CD4-positive, alpha-beta T cell treated with Interleukin-4 for 4 hours (primary cell): ENCODE results near the gene ITPKB.
A peak's percentile ranks its signal among the peaks of the same experiment; 100 is the strongest.
"Not testable (repeated sequence)": the region's sequence is repeated elsewhere in the genome, so short reads cannot be mapped to it uniquely, and the experiment has no call there.

Experiments
- DNase-seq: peaks from one replicate; pipeline ENCODE4 v3.0.0-alpha.2; 2020

Gene ITPKB

GRCh38 chr1:226634166-226634588 is 104.9 kb downstream of the ITPKB start:
- DNase-seq, result peak; percentile 72

GRCh38 chr1:226633541-226634165 is 105.4 kb downstream of the ITPKB start:
- DNase-seq, result no peak

GRCh38 chr1:226632922-226633351 is 106.1 kb downstream of the ITPKB start:
- DNase-seq, result no peak

GRCh38 chr1:226632169-226632879 is 106.8 kb downstream of the ITPKB start:
- no peak for DNase-seq

- DNase-seq, result no peak
These were observed 107.7 kb downstream of the ITPKB start for GRCh38 chr1:226631229-226632000.

GRCh38 chr1:226630592-226630991 is 108.5 kb downstream of the ITPKB start:
- no peak for DNase-seq

- DNase-seq, result no peak
These were observed 109.1 kb downstream of the ITPKB start for GRCh38 chr1:226629896-226630550.

- DNase-seq, result no peak
These were observed 109.7 kb downstream of the ITPKB start for GRCh38 chr1:226629210-226629895.

GRCh38 chr1:226628612-226629155 is 110.4 kb downstream of the ITPKB start:
- no peak for DNase-seq

GRCh38 chr1:226627924-226628611 is 111.0 kb downstream of the ITPKB start:
- no peak for DNase-seq

GRCh38 chr1:226627050-226627755 is 111.9 kb downstream of the ITPKB start:
- DNase-seq, result no peak

- DNase-seq, result peak; percentile 75
These were observed 112.5 kb downstream of the ITPKB start for GRCh38 chr1:226626577-226626956.

GRCh38 chr1:226625832-226626576 is 113.1 kb downstream of the ITPKB start:
- no peak for DNase-seq

- no peak for DNase-seq
These were observed 113.8 kb downstream of the ITPKB start for GRCh38 chr1:226625326-226625725.

GRCh38 chr1:226624526-226624925 is 114.6 kb downstream of the ITPKB start:
- no peak for DNase-seq

GRCh38 chr1:226622012-226622411 is 117.1 kb downstream of the ITPKB start:
- DNase-seq, result no peak

GRCh38 chr1:226619031-226619430 is 120.1 kb downstream of the ITPKB start:
- DNase-seq, result no peak

GRCh38 chr1:226618380-226618779 is 120.7 kb downstream of the ITPKB start:
- DNase-seq, result no peak

- DNase-seq, result not testable (repeated sequence)
These were observed 121.4 kb downstream of the ITPKB start for GRCh38 chr1:226617719-226618118.

GRCh38 chr1:226617109-226617508 is 122.0 kb downstream of the ITPKB start:
- no peak for DNase-seq
